Measurements from ENCODE around the gene SMG1.

DNA sequence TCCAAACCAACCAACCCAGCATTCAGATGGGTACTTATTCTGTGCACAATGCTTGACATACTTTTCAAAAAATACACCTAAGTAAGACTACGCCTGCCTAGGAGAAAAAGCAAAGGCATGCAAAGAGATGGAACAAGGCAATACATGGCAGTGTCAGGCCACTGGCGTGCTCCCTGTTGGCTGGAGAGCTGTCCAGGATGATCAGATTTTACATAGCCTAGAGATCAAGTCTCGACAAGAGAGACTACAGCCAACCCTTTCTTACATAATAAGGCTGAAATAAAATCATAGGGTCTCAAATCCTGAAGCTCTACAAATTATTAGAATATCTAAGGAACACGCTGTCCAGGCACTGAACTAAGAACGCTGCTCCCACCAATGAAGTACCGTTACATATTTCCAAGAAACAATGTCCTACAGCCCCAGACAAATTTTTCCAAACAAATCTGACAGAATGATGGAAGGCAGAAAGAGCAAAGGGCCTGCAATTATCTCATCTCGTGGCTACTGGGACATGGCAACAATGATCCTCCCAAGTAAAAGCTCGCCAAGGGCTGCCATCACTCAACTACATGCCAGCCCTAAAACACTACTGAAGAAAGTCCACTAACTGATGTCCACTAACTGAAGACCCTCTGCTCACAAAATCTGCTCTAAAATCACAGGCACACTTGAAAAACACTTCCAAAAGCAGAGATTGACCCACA lies 141.1 kb downstream of the SMG1 start:
- TF ChIP-seq FOXM1 (IDR thresholded peaks at IDR 0.05; ENCODE audit: low read depth, low read length), result no peak
- TF ChIP-seq ZNF274 (IDR thresholded peaks at IDR 0.05; ENCODE audit: insufficient read depth, insufficient read length), result no peak
- TF ChIP-seq GABPA (IDR thresholded peaks at IDR 0.05; ENCODE audit: low read depth), result no peak

All from GM12878 (cell line).